Measurements from ENCODE around the gene IL5. TPM values are rescaled to one million over a fixed set of nuclear protein-coding genes. Genes with fewer than 3 reads are reported as not detected.

Gene IL5
- total RNA-seq, 1 donor from 2014 or later = not detected

- DNase-seq (ENCODE audit: low read depth, low spot score) = no peak
- H3K9me3 Mint-ChIP-seq = no peaks in the 10 kb centered on the region
Measured at GRCh38 chr5:132540764-132541163, 2.6 kb downstream of the IL5 start.

GRCh38 chr5:132540149-132540548 lies 3.2 kb downstream of the IL5 start:
- H3K36me3 Mint-ChIP-seq (ENCODE audit: low read depth) = no peaks in the 10 kb centered on the region
- no peaks in the 10 kb centered on the region for H3K9me3 Mint-ChIP-seq
- no peak for TF ChIP-seq CTCF (conservative IDR thresholded peaks at IDR 0.05)
- H3K4me1 Mint-ChIP-seq = peaks cover 9% of the 10 kb centered on the region
- no peak overlapping the region for H3K27ac Mint-ChIP-seq (ENCODE audit: unreplicated experiment)
- no peak for DNase-seq (ENCODE audit: low read depth, low spot score)
- H3K4me3 Mint-ChIP-seq = no peak overlapping the region
- H3K27me3 Mint-ChIP-seq (ENCODE audit: low read depth) = peaks cover 10% of the 10 kb centered on the region

More at GRCh38 chr5:132540764-132541163, 2.6 kb downstream of the IL5 start:
- Mint-ChIP-seq H3K27ac (ENCODE audit: unreplicated experiment) (no peak overlapping the region), H3K36me3 (ENCODE audit: low read depth) (no peaks in the 10 kb centered on the region), H3K27me3 (ENCODE audit: low read depth) (peaks cover 6% of the 10 kb centered on the region), H3K4me3 (no peak overlapping the region), H3K4me1 (peaks cover 9% of the 10 kb centered on the region)
- no peak for TF ChIP-seq CTCF (conservative IDR thresholded peaks at IDR 0.05)

- no peak overlapping the region for H3K27ac Mint-ChIP-seq (ENCODE audit: unreplicated experiment)
- no peaks in the 10 kb centered on the region for H3K36me3 Mint-ChIP-seq (ENCODE audit: low read depth)
- no peak for DNase-seq (ENCODE audit: low read depth, low spot score)
- peaks cover 15% of the 10 kb centered on the region for H3K27me3 Mint-ChIP-seq (ENCODE audit: low read depth)
- no peaks in the 10 kb centered on the region for H3K9me3 Mint-ChIP-seq
- H3K4me1 Mint-ChIP-seq = peaks cover 9% of the 10 kb centered on the region
- TF ChIP-seq CTCF (conservative IDR thresholded peaks at IDR 0.05) = no peak
- H3K4me3 Mint-ChIP-seq = no peak overlapping the region
Measured at GRCh38 chr5:132539716-132540115, 3.6 kb downstream of the IL5 start.

- H3K36me3 Mint-ChIP-seq (ENCODE audit: low read depth) = no peaks in the 10 kb centered on the region
- H3K9me3 Mint-ChIP-seq = no peaks in the 10 kb centered on the region
- no peak for DNase-seq (ENCODE audit: low read depth, low spot score)
- no peak for TF ChIP-seq CTCF (conservative IDR thresholded peaks at IDR 0.05)
- H3K4me3 Mint-ChIP-seq = no peak overlapping the region
- no peaks in the 10 kb centered on the region for H3K4me1 Mint-ChIP-seq
- no peak overlapping the region for H3K27ac Mint-ChIP-seq (ENCODE audit: unreplicated experiment)
- H3K27me3 Mint-ChIP-seq (ENCODE audit: low read depth) = peaks cover 42% of the 10 kb centered on the region
Measured at GRCh38 chr5:132530946-132531345, 12.4 kb downstream of the IL5 start.

GRCh38 chr5:132528866-132529634 lies 14.3 kb downstream of the IL5 start:
- H3K27me3 Mint-ChIP-seq (ENCODE audit: low read depth) = peaks cover 40% of the 10 kb centered on the region
- no peaks in the 10 kb centered on the region for H3K4me1 Mint-ChIP-seq
- no peak overlapping the region for H3K4me3 Mint-ChIP-seq
- DNase-seq (ENCODE audit: low read depth, low spot score) = no peak
- no peaks in the 10 kb centered on the region for H3K9me3 Mint-ChIP-seq
- no peak for TF ChIP-seq CTCF (conservative IDR thresholded peaks at IDR 0.05)
- no peaks in the 10 kb centered on the region for H3K36me3 Mint-ChIP-seq (ENCODE audit: low read depth)
- H3K27ac Mint-ChIP-seq (ENCODE audit: unreplicated experiment) = no peak overlapping the region
